Ovary (tissue), 9 donors: ENCODE results near the gene HSPA4L. TPM values are rescaled to one million over a fixed set of nuclear protein-coding genes. Genes with fewer than 3 reads are reported as not detected.

Source experiments
- DNase-seq, 5 donors: peaks; one replicate each; pipeline ENCODE4 v3.0.0-alpha.2; 2019 to 2020
- H3K27ac ChIP-seq, 2 donors: fragments of 200-600 bp; one replicate each; pipeline versions ENCODE4 v1.5.1 to v1.8.0; 2019 to 2022
- H3K27me3 ChIP-seq: fragments of 200-600 bp; one replicate; pipeline ENCODE4 v1.8.0; 2022
- H3K36me3 ChIP-seq: fragments of 200-600 bp; sonication (generic); one replicate; pipeline ENCODE4 v1.5.1; 2019
- H3K4me1 ChIP-seq: one replicate; pipeline ENCODE4 v1.8.1; 2013; ENCODE audit warnings: mild to moderate bottlenecking, moderate library complexity; ENCODE audit not compliant: insufficient read depth
- H3K4me3 ChIP-seq: fragments of 200-600 bp; sonication (generic); one replicate; pipeline ENCODE4 v1.5.1; 2017
- H3K9me3 ChIP-seq, 2 donors: fragments of 200-600 bp in 1 of 2; sonication (generic) in 1 of 2; one replicate each; pipeline versions ENCODE4 v1.5.1 to v1.8.1; 2013 to 2019; ENCODE audit warnings: mild to moderate bottlenecking in 1 of 2, moderate library complexity in 1 of 2
- CTCF ChIP-seq, 3 donors: fragments of 450-650 bp in 2 of 3; fragments of 200-600 bp in 1 of 3; IDR thresholded peaks; one replicate each; pipeline versions ENCODE4 v1.5.1 to v1.8.0; 2016 to 2022; ENCODE audit warnings: antibody characterized with exemption in 3 of 3, mild to moderate bottlenecking in 1 of 3
- EP300 ChIP-seq: sonication (generic); formaldehyde crosslinking; IDR thresholded peaks from one replicate; pipeline ENCODE4 v1.6.1; 2017; ENCODE audit warnings: antibody characterized with exemption
- POLR2A ChIP-seq: fragments of 450-650 bp; IDR thresholded peaks from one replicate; pipeline ENCODE4 v1.6.1; 2017; ENCODE audit warnings: antibody characterized with exemption, mild to moderate bottlenecking, moderate library complexity
- WGBS, 3 donors: extraction: QIAGEN DNeasy Blood & Tissue Kit in 1 of 3; methylation state at CpG; one replicate each; pipeline versions ENCODE4 v1.1.5 to v1.1.7; 2013 to 2017; 5-methylcytosine and 5-hydroxymethylcytosine counted together
- intact Hi-C, 4 donors: fragments of 100-400 bp; cut with DNase I; formaldehyde crosslinking; loops; one replicate each; pipeline versions ENCODE4 v1.11.0 to v1.15.1; 2022 to 2023
- polyA plus RNA-seq, 2 donors: library from polyadenylated mRNA; stranded (reverse); fragments of 200-250 nt in 1 of 2; fragments of 350-450 nt in 1 of 2; fragmentation: Illumina TruSeq in 1 of 2; extraction: RNeasy Lipid Tissue Mini Kit (QIAGEN cat#74804) in 1 of 2; gene quantifications; one replicate each; pipeline ENCODE4 v1.2.3, GENCODE V29; 2013 to 2014
- total RNA-seq, 7 donors: library from RNA; depleted of rRNA in 2 of 7; stranded (reverse); fragments of >200 nt in 2 of 7; fragmentation: NEBNext Ultra II Directional in 3 of 7; extraction: Animal tissue kit (Norgen Biotek cat#: 25700) in 3 of 7; gene quantifications; one replicate each; pipeline versions ENCODE4 v1.1.0 to v1.2.4, GENCODE V29; 2016 to 2023
- donor health status: DM: no; HTN: no; CAD: no; lungs with moderate emphysema.
- donor health status: DM: no; HTN: no; CAD: no.
- donor health status: Bipolar disorder and iron deficiency.
- donor health status: DM: yes; HTN: yes; CAD: no.
- donor health status: DM: no; HTN: no; CAD: no.
- donor health status: DM: yes; HTN: yes; CAD: no.

The HSPA4L gene
- total and polyA plus RNA-seq, 9 donors, result 0.63 to 12.6 (median 6.2) TPM

- H3K27me3 ChIP-seq, result no peaks in the 10 kb centered on the region
- H3K9me3 ChIP-seq, result no peaks in the 10 kb centered on the region
- WGBS, 3 donors, result 72 to 80% (median 73%) methylated on average over 2 of the region's 2 CpGs
- H3K4me3 ChIP-seq, result no peak overlapping the region
- no peak overlapping the region for H3K27ac ChIP-seq
- H3K36me3 ChIP-seq, result no peaks in the 10 kb centered on the region
- no peak for DNase-seq
- no peaks in the 10 kb centered on the region for H3K4me1 ChIP-seq
- intact Hi-C loops, result no loop called here
- TF ChIP-seq EP300 (no peak), CTCF (IDR thresholded peaks at IDR 0.05) (no peak), POLR2A (no peak)
These were observed 22.8 kb upstream of the HSPA4L start for GRCh38 chr4:127759228-127759820.

DNA sequence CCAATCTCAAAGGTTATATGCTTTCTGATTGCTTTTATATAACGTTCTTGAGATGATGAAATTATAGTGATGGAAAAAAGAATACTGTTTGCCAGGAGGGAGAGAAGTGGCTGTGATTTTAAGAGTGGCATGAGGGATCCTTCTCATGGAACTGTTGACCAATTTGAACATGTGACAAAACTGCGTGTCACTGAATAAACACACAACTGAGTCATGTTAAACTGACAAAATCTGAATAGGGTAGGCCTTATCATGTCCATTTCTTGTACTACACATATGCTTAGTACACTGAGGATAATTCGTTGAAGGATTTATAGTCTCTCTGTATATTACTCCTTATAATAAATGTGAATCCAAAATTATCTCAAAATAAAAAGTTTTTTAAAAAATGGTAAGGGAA, 22.2 kb upstream of the HSPA4L start:
- WGBS, 3 donors, result 84 to 88% (median 86%) methylated on average over 3 of the region's 3 CpGs
- no peaks in the 10 kb centered on the region for H3K9me3 ChIP-seq
- H3K36me3 ChIP-seq, result no peaks in the 10 kb centered on the region
- no peaks in the 10 kb centered on the region for H3K4me1 ChIP-seq
- H3K4me3 ChIP-seq, result no peak overlapping the region
- no peak overlapping the region for H3K27ac ChIP-seq
- intact Hi-C loops, result no loop called here
- H3K27me3 ChIP-seq, result no peaks in the 10 kb centered on the region
- no peak for TF ChIP-seq EP300
- TF ChIP-seq POLR2A, result no peak
- TF ChIP-seq CTCF (IDR thresholded peaks at IDR 0.05), result no peak
- no peak for DNase-seq

DNA sequence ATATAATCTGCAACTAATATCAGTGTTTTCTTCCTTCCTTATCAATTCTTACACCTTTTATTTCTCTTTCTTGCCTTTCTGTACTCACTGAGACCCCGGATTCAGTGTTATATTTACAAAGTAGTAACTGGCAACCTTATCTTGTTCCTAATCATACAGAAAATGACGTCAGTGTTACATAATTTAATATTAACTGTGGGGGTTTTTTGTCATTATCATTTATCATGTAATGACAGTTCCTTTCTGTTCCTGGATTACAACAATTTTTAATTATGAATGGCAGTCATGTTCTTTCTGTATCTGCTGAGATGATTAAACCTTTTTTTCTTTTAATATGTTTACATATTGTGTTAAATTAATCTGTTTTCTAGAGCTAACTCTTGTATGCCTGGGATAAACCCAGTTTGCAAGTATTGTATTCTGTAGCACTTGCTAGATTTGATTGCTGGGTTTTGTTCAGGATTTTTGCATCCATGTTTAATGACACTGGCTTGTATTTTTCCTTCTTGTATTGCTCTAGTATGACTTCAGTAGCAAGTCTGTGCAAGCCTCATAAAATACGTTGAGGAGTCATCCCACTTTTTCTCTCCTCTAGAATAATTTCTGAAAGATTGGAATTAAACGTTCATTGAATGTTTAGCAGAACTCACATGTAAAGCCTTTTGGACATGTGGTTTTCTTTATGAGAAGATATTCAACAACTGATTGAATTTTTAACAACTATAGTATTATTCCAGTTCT, 10.4 kb upstream of the HSPA4L start:
- H3K4me3 ChIP-seq, result no peak overlapping the region
- no peaks in the 10 kb centered on the region for H3K36me3 ChIP-seq
- WGBS, 3 donors, result 54 to 63% (median 61%) methylated on average over 4 of the region's 4 CpGs
- DNase-seq, result no peak
- TF ChIP-seq CTCF (IDR thresholded peaks at IDR 0.05) (no peak), EP300 (no peak)
- H3K4me1 ChIP-seq, result no peaks in the 10 kb centered on the region
- no peaks in the 10 kb centered on the region for H3K9me3 ChIP-seq
- no peaks in the 10 kb centered on the region for H3K27me3 ChIP-seq
- H3K27ac ChIP-seq, result no peak overlapping the region
- intact Hi-C loops, result no loop called here

- Histone ChIP-seq H3K36me3 (no peaks in the 10 kb centered on the region), H3K27me3 (no peaks in the 10 kb centered on the region), H3K27ac (no peak overlapping the region), H3K4me3 (no peak overlapping the region), H3K4me1 (no peaks in the 10 kb centered on the region), H3K9me3 (no peaks in the 10 kb centered on the region)
- intact Hi-C loops, result no loop called here
- DNase-seq, result no peak
- TF ChIP-seq EP300 (no peak), CTCF (IDR thresholded peaks at IDR 0.05) (no peak), POLR2A (no peak)
- WGBS, 3 donors, result 88 to 92% (median 90%) methylated on average over 10 of the region's 10 CpGs
These were observed 9.1 kb upstream of the HSPA4L start for GRCh38 chr4:127772769-127773671.
